HG02970 (cell line): ENCODE results near the gene CCT5.
"Not testable (repeated sequence)": the region's sequence is repeated elsewhere in the genome, so short reads cannot be mapped to it uniquely, and the experiment has no call there.

Source experiments
- ATAC-seq: cut with Tn5 transposase; IDR thresholded peaks from one replicate; pipeline ENCODE4 v1.9.1; 2021; ENCODE audit warnings: mild to moderate bottlenecking, moderate library complexity, moderate number of reproducible peaks; ENCODE audit not compliant: unreplicated experiment, low FRiP score

The CCT5 gene

DNA sequence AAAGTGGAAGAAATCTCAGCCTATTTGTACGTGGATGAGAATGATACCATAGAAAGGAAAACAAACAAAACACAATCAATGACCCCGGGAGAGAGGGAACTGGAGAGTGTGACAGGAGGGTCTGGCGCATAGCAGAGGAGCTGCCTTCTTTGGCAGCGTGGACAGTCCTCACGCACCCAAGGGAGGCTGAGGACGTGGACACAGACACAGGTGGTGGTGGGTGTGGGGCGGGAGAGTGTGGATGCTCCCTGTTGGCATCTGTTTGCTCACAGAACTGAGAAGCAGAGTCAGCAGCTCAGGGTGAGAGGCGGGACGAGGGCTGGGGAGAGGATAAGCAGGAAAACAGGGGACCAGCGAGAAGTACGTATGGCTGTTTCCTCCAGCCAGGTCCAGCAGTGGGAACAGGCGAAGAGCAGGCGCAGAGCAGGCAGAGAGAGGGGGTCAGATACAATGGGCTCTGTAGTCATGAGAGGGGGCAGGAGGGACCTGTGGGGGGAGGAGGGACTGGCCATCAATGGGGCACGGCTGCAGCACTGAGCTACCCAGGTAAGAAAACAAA, 47.6 kb downstream of the CCT5 start:
- no peak for ATAC-seq

DNA sequence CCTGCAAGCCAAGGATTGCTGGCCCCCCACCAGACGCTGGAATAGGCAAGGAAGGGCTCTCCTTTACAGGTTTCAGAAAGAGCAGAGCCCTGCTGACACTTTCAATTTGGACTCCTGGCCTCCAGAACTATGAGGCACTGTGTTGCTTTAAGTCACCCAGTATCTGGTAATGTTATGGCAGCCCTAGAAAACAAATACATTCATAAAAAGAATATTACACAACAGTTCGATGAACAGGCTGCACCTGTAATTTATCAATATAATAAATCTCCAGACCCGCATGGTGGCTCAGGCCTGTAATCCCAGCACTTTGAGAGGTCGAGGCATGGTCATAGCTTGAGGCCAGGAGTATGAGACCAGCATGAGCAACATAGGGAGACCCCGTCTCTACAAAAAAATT, 50.2 kb downstream of the CCT5 start:
- ATAC-seq, result no peak

DNA sequence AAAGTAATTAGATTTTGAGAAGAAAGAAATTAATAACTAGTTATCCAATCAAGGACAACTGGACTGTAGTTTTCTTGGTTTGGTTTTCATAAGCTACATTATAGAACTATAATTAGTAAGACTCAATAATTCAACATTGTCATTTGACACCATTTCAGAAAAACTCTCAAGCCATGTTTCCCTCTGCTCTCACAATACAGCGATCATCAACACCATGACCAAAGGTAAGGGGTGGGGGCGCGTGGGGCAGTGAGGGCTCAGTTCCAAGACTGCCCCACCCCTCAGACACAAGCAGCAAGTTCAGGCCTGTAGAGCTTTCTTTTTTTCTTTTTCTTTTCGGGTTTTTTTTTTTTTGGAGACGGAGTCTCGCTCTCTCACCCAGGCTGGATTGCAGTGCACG, 51.2 kb downstream of the CCT5 start:
- no peak for ATAC-seq

DNA sequence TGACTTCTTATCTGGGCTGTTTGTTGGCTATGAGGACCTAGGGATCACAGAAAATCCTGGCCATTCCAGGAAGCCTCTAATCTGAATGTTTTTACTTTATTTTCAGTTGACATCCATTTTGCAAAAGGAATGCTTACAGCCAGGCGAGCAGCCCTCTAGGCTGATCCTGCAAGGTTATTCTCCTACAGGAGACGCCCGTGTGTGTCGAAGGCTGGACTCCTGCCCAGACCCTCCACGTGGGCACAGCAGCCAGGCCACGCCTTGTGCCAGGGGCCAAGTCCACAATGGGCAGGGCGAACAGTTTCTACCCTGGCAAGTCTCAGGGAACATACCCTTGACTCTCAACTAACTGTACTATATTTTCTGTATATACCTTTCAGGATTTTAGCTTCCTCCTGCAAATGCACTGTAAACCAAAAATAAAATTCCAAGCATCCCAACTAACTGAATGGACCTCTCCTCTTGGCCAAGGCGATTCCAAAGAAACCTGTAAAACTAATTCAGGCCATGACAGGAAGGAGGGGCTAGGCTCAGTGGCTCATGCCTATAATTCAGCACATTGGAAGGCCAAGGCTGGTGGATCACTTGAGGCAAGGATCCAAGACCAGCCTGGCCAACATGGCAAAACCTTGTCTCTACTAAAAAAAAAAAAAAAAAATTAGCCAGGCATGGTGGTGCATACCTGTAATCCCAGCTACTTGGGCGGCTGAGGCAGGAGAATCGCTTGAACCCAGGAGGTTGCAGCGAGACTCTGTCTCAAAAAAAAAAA, 51.9 kb downstream of the CCT5 start:
- ATAC-seq, result no peak

- no peak for ATAC-seq
These were observed 53.1 kb downstream of the CCT5 start for GRCh38 chr5:10303201-10303600.

DNA sequence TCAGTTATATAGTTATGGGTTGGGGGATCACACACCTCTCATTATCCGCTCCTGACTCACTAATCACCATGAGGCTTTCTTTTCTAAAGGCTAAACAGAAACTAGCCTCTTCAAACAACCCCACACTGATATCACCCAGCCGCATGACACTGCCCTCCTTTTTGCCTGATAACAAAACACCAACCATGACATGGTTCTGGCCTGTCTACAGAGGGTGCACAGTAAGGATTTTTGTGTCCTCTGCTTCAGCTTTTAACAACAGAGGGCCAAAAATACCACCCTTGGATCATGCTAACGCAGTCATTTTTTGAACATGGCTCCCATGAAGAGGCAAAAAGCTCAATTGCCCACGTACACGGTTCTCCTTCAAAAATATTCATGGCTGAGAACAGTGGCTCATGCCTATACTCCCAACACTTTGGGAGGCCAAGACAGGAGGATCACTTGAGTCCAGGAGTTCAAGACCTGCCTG, 53.7 kb downstream of the CCT5 start:
- ATAC-seq, result no peak

GRCh38 chr5:10304932-10305331, 54.9 kb downstream of the CCT5 start:
- ATAC-seq, result no peak

DNA sequence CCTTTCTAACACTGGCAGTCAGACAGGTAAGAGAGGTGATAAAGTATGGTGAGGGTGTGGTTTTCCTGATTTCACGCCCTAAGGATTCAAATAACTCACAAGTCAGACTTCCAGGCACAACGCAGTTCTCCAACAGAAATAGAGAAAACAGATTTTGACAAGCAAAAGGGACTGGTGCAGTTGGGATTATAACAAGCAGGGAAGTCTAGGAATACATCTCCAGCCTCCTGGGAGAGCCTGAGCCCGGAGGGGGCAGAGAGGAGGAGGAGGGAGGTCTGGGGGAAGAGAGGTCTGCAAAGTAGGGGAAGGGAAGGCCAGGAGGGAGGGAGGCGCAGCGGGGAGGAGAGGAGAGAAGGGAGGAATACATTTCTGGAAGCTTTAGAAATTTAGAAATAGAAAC, 56.0 kb downstream of the CCT5 start:
- no peak for ATAC-seq

DNA sequence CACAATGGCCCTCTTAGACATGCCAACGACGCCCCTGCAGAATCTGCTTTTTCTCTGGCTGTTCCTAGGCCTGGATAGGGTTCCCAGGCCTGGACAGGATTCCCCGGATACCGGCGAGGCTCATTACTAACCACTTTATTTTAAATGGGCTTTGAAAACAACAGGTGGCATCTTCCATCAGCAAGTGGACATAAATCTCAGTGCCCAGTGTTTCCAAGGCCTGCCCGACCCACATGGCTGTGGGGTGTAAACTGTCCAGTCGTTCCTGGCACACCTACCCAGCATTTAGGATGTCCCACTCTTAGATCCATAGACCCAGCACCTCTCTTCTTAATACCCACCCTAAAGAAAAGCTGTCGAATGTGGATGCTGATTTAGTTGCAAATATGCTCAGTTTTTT, 56.7 kb downstream of the CCT5 start:
- ATAC-seq, result no peak

DNA sequence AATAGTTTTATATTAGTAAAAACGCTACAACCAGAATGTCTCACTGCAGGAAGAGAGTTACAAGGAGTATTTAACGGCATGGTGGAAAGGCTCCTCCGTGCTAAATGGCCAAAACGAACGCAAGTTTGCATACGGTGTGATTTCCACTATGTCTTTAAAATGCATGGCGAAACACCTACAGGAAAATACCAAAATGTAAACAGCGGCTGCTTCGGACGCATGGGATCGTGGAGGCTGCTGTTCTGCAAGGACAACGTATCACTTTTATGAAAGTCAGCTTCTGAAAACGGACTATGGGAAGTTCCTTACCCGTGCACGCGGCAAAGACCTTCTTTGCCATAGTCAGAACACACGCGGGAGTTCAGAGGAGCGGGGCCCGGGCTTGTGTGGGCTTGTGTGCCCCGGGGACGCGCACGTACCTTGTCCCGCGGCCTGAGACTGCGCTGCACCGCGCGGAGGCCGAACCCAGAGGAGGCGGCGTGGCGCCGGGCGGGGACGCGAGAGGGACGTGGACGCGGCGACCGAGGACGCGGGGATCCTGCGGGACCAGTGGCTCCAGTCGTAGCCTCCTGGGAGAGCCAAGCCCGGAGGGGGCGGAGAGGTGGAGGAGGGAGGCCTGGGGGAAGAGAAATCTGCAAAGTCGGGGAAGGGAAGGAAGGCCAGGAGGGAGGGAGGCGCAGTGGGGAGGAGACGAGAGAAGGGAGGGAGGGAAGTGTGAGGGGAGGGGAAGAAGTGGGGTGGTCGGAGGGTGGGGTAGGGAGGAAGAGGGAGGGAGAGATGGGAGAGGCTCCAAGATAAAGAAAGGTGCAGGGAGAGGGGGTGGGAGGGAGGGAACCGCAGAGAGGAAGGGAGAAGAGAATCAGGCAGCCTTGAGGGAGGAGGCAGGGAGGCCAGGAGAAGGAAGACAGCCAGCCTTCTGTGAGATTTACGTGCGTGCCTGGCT, 57.4 kb downstream of the CCT5 start, which contains the start of gene CMBL:
TSS of gene CMBL (minus strand) at position 697 of the 943 bp plus-strand sequence. CDS start 17,140 bp downstream, outside the sequence.
- ATAC-seq, result peak; percentile 65

DNA sequence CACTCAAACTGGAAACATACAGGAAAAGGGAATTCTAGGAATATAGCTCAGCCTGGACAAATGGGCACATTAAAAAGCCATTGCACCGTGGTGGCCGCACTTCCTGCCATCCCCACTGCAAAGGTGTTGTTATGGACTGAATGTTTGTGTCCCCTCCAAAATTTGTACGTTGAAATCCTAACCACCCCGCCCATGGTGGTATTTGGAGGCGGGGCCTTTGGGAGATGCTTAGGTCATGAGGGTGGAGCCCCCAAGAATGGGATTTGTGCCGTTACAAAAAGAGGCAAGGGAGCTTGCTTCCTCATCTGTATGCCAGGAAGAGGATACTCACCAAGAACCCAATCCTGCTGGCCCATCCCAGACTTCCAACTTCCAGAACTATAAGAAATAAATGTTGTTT, 58.8 kb downstream of the CCT5 start:
- ATAC-seq, result no peak

DNA sequence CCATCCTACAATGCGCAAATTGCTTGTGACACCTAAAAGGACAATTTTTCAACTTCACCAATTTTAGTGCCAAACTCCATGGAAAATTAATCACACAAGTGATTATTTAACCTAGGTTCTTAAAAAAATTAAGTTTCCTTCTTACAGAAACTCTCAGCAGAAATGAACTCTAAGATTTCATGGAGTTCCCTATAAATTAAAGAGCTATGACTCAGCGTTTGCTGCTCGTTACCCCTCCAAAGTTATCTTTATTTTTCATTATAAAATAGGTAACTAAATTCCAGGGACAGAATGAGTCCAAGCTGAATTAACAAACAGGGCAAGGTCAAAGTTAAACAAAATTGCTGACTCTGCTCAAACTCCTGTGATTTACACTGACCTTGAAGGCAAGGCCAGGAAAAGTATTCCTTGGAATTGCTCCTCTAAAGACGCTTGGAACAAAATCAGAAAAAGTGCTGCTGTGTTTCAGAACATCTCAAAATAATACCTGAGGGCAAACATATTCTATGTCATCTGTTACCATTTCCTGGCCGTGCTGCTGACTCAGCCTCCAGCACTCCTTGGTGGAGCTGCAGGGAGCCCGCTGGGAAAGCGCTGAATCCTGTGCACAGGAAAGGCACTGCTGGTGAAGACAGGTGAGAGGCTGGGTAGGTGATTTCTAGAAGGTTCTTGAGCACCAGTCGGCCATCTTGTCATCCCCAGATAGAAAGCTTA, 60.1 kb downstream of the CCT5 start:
- ATAC-seq, result no peak

DNA sequence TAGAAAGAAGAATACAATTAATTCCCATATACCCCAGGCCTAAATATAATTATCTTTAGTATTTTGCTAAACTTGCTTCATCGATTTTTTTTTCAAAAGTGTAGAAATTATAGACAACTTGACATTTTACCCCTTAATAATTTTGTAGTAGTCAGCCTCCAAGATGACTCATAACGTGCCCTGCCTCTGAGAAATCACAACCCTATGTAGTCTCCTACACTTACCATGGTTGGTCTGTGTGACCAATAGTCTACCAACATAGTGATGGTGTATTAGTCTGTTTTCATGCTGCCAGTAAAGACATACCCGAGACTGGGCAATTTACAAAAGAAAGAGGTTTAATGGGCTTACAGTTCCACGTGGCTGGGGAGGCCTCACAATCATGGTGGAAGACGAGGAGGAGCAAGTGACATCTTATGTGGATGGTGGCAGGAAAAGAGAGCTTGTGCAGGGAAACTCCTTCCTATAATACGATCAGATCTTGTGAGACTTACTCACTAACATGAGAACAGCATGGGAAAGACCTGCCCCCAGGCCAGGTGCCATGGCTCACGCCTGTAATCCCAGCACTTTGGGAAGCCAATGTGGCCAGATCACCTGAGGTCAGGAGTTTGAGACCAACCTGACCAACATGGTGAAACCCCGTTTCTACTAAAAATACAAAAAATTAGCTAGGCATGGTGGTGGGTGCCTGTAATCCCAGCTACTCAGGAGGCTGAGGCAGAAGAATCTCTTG, 60.9 kb downstream of the CCT5 start:
- ATAC-seq, result not testable (repeated sequence)

GRCh38 chr5:10311595-10312425, 61.7 kb downstream of the CCT5 start:
- no peak for ATAC-seq

DNA sequence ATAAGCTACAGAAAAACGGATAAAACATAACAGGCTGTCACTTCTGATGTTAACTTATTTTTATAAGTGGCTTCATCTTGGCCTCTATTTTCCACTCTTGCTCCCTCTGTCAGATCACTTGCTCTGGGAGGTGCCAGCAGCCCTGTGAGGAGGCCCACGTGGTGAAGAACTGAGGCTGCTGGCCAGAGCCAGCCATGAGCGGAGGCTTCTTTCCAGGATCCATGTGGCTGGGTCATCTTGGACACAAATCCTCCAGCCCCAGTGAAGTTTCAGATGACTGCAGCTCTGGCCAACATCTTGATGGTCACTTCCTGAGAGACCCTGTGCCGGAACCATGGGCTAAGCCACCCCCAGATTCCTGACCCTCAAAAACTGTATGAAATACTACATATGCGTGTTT, 65.1 kb downstream of the CCT5 start:
- ATAC-seq, result no peak
